ENCODE data around the gene RAD51D. TPM values are rescaled to one million over a fixed set of nuclear protein-coding genes. Genes with fewer than 3 reads are reported as not detected.

The RAD51D gene
- total RNA-seq, 4 donors from 2014 or later = 8.9 to 12.8 (median 10.7) TPM

GRCh38 chr17:35164716-35165115, 45.1 kb upstream of the RAD51D start:
- Histone ChIP-seq H3K27ac (replicated peaks in 1 of 4) (no peak overlapping the region), H3K4me3 (no peak overlapping the region), H3K27me3 (peaks cover 0 to 15% (median 0%) of the 10 kb centered on the region in 4 donors), H3K36me3 (peaks cover 0 to 59% (median 0%) of the 10 kb centered on the region in 4 donors), H3K9me3 (no peaks in the 10 kb centered on the region), H3K4me1 (no peaks in the 10 kb centered on the region)
- 62% methylated on average over 5 of the region's 5 CpGs for WGBS
- intact Hi-C loops (cut with DNase I) = no loop called here
- TF ChIP-seq POLR2A (IDR thresholded peaks at IDR 0.05; ENCODE audit: low read depth) (no peak), CTCF (IDR thresholded peaks at IDR 0.05) (no peak), POLR2AphosphoS5 (IDR thresholded peaks at IDR 0.05) (no peak), EP300 (IDR thresholded peaks at IDR 0.05) (no peak)
- no peak for DNase-seq (ENCODE audit: extremely low spot score)

DNA sequence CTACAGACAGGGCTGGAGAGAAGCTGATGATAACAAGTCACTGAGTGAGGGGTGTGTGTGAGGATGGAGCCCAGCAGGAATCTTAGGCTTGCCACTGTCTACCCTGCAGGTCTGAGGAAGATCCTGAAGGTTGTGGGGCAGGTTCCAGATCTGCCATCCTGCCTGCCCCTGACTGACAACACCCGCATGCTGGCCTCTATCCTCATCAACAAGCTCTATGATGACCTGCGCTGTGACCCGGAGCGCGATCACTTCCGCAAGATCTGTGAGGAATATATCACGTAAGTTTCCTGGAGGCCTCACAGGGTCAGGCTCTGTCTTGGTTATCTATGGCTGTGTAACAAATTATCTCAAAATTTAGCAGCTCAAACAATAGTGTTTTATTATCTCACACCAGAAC, 44.2 kb upstream of the RAD51D start:
- H3K4me1 ChIP-seq = no peaks in the 10 kb centered on the region
- peaks cover 0 to 15% (median 0%) of the 10 kb centered on the region in 4 donors for H3K27me3 ChIP-seq
- no peak overlapping the region for H3K4me3 ChIP-seq
- H3K36me3 ChIP-seq = peaks cover 0 to 62% (median 0%) of the 10 kb centered on the region in 4 donors
- TF ChIP-seq POLR2AphosphoS5 (IDR thresholded peaks at IDR 0.05) (no peak), CTCF (IDR thresholded peaks at IDR 0.05) (no peak), POLR2A (IDR thresholded peaks at IDR 0.05; ENCODE audit: low read depth) (no peak), EP300 (IDR thresholded peaks at IDR 0.05) (no peak)
- no peak for DNase-seq (ENCODE audit: extremely low spot score)
- intact Hi-C loops (cut with DNase I) = no loop called here
- no peak overlapping the region for H3K27ac ChIP-seq (replicated peaks in 1 of 4)
- 94% methylated on average over 7 of the region's 7 CpGs for WGBS
- H3K9me3 ChIP-seq = no peaks in the 10 kb centered on the region

DNA sequence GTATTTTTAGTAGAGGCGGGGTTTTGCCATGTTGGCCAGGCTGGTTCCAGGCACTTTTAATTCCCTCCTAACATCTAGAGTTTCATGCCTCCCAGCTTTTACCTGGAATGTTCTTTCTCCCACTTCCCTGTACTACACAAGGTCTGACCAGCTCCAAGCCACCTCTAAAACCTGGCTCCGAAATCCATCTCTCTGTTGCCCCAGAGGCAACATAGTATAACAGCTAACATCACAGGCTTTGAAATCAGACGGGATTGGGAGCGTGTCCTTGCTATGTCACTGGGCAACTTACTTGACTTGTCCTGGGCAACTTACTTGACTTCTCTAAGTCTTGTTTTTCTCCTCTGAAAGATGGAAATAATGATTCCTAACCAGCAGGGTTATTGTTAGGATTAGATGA, 43.1 kb upstream of the RAD51D start:
- WGBS = 89% methylated on average over 4 of the region's 4 CpGs

GRCh38 chr17:35161281-35161761, 41.7 kb upstream of the RAD51D start:
- H3K9me3 ChIP-seq = no peaks in the 10 kb centered on the region
- H3K36me3 ChIP-seq = peaks cover 0 to 55% (median 0%) of the 10 kb centered on the region in 4 donors

More for the DNA sequence above, 43.1 kb upstream of the RAD51D start:
- intact Hi-C loops (cut with DNase I) = no loop called here
- no peak overlapping the region for H3K27ac ChIP-seq (replicated peaks in 1 of 4)
- H3K4me1 ChIP-seq = no peaks in the 10 kb centered on the region
- DNase-seq (ENCODE audit: extremely low spot score) = no peak
- no peak overlapping the region for H3K4me3 ChIP-seq
- peaks cover 0 to 15% (median 0%) of the 10 kb centered on the region in 4 donors for H3K27me3 ChIP-seq
- TF ChIP-seq POLR2A (IDR thresholded peaks at IDR 0.05; ENCODE audit: low read depth) (no peak), POLR2AphosphoS5 (IDR thresholded peaks at IDR 0.05) (no peak), EP300 (IDR thresholded peaks at IDR 0.05) (no peak), CTCF (IDR thresholded peaks at IDR 0.05) (no peak)
- H3K36me3 ChIP-seq = peaks cover 0 to 60% (median 0%) of the 10 kb centered on the region in 4 donors
- H3K9me3 ChIP-seq = no peaks in the 10 kb centered on the region

More at GRCh38 chr17:35161281-35161761, 41.7 kb upstream of the RAD51D start:
- Histone ChIP-seq H3K4me3 (no peak overlapping the region), H3K4me1 (no peaks in the 10 kb centered on the region), H3K27ac (replicated peaks in 1 of 4) (no peak overlapping the region), H3K27me3 (peaks cover 0 to 12% (median 0%) of the 10 kb centered on the region in 4 donors)
- TF ChIP-seq POLR2AphosphoS5 (IDR thresholded peaks at IDR 0.05) (no peak), EP300 (IDR thresholded peaks at IDR 0.05) (no peak), POLR2A (IDR thresholded peaks at IDR 0.05; ENCODE audit: low read depth) (no peak), CTCF (IDR thresholded peaks at IDR 0.05) (no peak)
- WGBS = 67% methylated on average over 3 of the region's 3 CpGs
- DNase-seq (ENCODE audit: extremely low spot score) = no peak
- intact Hi-C loops (cut with DNase I) = no loop called here
